HG03135 (cell line): Measurements from ENCODE around the gene GRM5.
"Not testable (repeated sequence)": the region's sequence is repeated elsewhere in the genome, so short reads cannot be mapped to it uniquely, and the experiment has no call there.

ENCODE experiments used
- ATAC-seq: cut with Tn5 transposase; IDR thresholded peaks from one replicate; pipeline ENCODE4 v1.9.1; 2021; ENCODE audit warnings: mild to moderate bottlenecking, moderate library complexity; ENCODE audit not compliant: unreplicated experiment

GRM5 gene

GRCh38 chr11:88843766-88844426, 221.9 kb downstream of the GRM5 start:
- ATAC-seq = not testable (repeated sequence)

GRCh38 chr11:88838139-88838538, 227.6 kb downstream of the GRM5 start:
- not testable (repeated sequence) for ATAC-seq

GRCh38 chr11:88835709-88836108, 230.1 kb downstream of the GRM5 start:
- ATAC-seq = not testable (repeated sequence)

- ATAC-seq = no peak
Observed at GRCh38 chr11:88831303-88831890, 234.4 kb downstream of the GRM5 start.

DNA sequence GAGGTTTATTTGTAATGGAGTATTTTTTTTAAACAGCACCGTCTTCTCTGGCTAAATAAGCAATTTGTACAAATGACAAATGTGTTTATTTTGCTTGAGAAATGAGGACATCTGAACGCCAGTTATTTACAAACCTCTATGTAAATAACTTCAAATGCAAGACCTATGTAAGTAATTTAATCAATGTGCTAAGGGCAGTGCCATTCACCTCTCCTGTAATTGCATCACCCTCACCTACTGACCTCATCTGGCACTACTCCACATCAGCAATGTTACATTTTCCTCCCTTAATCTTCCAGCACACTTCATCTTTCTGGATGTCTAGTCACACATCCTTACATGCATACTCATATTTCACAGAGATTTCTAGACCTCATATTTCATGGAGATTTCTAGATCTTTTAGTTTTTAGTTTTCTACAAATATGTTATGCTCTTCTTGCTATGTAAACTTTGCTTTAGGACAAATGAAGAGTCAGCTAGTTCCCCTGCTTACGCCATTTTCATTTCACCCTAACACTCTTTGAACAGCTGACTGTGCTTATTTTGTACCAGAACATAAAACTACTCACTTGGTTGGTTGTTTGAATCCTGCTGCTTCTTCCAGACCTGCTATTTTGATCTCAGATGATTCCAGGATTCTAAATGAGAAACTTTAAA, 238.6 kb downstream of the GRM5 start:
- no peak for ATAC-seq

- ATAC-seq = no peak
Observed at GRCh38 chr11:88819616-88820015, 246.2 kb downstream of the GRM5 start.

GRCh38 chr11:88818978-88819377, 246.8 kb downstream of the GRM5 start:
- no peak for ATAC-seq

- no peak for ATAC-seq
Observed at GRCh38 chr11:88815505-88815904, 250.3 kb downstream of the GRM5 start.

GRCh38 chr11:88814076-88814475, 251.7 kb downstream of the GRM5 start:
- peak; percentile 45 for ATAC-seq

DNA sequence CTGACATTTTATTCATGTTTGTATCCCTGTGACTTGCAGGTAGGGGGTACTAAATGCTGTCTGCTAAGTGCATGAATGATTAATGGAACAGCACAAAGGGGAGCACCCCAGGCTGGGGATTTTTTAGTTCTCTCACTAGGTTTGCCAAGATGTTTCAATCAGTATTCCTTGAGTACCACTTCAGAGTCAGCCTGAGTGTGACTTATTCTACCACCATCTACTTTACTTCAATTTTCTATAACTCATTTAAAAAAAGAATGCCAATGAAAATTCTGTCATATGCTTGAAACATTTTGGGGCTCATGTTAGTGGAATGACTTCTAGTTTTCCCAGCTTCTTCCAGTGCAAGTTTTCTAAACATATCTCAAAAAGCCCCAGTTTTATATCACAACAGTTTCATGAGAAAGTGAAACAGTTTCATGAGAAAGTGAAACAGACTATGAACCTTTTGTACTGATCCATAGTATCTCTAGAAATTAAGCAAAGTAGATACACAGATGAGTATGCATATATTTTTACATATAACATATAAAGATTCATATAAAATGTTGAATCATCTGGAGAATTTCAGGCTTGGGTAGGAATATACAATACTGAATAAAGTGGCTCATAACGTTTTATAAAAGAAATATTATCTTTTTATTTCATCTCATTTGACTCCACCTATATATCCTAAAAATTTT, 252.4 kb downstream of the GRM5 start:
- ATAC-seq = peak; percentile 90

DNA sequence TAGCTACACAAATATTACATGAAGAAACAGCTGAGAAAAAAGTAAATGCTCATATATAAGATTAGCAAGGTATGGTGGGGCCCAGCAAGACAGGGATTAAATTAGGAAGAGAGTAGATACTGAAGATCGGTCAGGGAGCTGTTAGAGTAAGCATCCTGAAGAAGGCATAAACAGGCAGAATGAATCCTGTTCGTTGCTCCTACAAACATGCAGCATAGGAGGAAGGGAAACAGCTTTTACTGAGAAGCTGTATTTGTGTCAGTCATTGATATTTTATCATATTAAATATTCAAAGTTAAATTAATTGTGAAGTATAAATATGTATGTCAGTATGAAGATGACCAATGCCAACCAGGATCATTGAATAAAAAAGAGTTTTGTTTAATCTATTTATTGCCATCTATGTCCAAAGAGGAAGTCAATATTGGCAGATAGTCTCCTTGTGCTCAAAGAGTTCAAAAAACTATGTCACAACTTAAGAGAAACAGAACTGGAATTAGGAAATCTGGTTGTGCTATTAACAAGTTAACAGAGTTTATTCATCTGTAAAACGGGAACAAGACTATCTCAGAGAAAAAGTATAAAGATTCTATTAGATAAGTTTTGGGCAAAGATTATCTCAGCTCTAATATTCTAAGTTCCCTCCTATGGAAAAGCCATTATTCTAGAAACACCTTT, 255.2 kb downstream of the GRM5 start:
- no peak for ATAC-seq

- no peak for ATAC-seq
Observed at GRCh38 chr11:88809126-88809525, 256.7 kb downstream of the GRM5 start.

- ATAC-seq = no peak
Observed at GRCh38 chr11:88807349-88807748, 258.4 kb downstream of the GRM5 start.

DNA sequence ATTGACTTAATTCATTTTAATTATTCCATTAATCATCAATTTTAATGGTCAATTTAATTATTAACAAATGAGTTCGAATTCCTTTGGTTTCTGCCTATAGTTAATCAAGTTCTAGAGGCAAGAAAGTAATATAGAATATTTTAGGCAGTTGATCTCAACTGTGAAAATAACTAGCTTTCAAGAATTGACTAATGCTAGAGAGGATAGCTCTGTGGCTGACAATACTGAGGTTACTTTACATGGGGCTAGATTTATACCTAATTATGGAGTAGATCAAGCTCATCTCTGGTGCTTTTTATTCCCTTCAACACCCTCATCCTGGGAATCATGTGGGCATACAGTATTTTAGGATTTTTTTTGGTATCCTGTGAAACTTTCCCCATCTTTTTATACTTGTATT, 259.4 kb downstream of the GRM5 start:
- ATAC-seq = no peak

DNA sequence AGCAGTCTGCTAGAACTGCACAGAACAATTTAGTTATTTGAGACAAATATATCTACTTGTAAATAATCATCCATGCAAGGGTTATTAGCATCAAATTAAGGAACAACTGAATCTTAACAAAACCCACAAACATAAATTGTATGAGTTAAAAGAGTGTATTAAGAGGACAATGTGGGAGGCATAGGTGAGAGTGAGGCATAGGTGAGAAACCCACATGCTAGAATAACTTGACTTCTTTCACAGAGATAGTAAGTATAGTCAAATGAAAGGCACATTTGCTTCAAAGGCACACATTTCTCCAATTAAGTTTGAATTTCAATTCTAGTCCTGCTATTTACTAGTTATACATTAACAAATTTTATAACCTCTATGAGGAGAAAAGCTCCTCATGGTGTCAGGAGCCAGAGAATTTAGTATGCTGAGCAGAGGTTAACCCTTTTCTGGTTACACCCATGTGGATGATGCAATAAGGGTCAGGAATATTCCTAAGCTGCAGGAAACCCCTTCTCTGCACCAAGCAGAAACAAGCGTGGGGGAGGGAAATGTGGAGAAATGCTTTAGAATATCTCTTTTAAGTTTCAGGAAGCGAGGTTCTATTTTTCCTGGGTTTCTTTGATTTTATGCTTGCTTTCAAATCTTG, 264.2 kb downstream of the GRM5 start:
- ATAC-seq = no peak

- no peak for ATAC-seq
Observed at GRCh38 chr11:88799771-88800500, 265.8 kb downstream of the GRM5 start.

DNA sequence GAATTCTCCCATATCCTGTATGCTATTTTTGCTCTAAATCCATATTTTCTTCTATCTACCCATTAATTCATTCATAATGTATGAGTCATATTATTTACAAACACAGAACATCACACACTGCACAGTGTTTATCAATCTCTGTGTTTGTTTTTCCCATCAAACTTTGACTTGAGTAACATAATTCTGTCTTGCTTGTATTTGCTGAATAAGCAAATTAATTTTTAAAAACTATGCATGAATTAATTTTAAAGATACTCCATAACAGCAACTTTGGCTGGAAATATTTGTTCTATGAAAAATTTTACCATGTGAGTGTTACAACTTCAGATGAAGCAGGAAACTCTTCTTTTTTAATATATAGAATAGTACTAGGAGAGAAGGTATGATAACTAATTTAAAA, 275.6 kb downstream of the GRM5 start:
- no peak for ATAC-seq

DNA sequence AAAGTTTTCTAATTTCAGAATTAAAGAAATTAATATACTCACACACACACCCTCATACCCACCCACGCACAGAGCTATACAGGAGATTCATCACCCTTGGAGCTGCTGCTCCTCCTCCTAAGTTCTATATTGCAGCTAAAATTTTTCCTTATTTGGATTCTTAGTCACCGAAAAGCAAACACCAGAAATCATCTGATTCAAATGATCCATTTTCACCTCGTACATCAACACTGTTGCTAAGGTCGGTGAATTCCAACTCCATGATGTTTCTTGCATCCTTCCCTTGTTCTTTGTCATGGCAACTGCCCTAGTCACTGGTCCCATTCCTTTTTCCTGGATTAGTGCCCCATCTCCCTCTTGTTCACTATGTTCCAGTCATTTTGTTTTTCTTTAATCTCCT, 286.2 kb downstream of the GRM5 start:
- no peak for ATAC-seq

DNA sequence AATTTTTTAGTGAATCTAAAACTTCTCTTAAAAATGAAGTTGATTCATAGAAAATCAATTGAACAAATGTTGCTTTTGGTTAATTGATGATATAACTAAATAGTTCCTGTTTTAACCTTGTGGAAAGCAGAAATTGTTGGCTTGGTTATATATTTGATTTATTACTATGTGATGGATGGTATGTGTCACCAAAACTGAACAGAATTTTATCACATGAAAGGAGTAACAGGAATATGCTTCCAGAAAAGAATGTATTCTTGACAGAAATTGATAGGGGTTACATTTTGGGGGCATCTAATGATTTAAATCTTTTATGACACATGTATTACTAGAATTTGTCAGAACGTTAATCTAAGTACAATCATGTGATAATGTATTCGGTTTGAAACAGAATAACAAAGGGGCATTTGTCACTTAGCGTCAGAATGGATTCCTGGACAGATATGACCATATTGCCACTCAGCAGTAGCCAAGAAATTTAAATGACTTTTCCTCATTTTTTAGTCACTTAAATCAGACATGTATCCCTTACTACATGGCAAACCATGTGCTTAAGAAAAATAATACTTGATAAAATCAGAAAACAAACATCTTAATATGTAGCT, 295.2 kb downstream of the GRM5 start:
- ATAC-seq = no peak

GRCh38 chr11:88744140-88744539, 321.6 kb downstream of the GRM5 start:
- ATAC-seq = no peak
